ENCODE data around the gene SCFD2.

The SCFD2 gene

DNA sequence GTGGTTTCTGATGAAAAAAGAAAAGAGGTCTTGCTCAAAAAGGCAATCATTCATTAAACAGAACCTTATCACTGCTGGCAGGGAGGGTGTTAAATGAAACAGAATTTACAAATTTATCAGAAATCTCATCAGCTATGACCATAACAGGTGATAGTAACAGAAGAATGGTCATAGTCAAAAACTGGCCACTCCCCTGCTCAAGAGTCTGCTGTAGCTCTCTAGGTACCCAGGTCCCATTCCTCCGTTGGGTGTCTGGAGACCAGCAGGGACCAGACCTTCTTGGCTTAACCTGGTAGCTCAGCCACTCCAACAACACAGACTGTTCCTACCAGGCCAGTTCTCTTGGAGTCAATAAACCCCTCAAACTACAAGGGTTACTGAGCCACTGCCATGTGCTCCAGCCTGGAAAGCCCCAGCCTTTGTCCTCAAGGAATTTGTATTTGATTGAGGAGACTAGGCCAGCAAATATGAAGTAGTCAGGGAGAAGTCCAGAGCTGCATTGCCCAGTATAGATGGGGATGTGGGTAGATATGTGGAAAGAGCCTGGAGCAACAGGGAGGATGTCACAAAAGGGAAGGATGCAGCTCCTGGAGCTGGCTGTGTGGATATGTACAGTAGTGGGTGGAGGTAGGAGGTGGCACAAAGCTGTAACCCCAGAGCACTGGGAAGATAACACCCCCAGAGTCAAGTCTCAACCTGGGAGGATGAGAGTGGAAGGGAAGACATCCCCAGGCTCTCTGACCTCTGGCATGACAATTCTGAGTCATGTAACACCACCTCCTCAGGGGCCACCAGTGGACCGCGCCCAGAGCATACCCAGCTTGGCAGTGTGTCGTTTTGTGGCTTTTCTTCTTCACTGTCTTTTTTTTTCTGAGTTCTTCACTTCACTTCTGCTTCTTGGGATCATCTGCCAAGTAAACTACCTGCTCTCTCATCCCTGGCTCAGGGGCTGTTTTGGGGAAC is 481.9 kb downstream of the SCFD2 start:
- DNase-seq (ENCODE audit: low read depth in 2 of 2): no peak

DNA sequence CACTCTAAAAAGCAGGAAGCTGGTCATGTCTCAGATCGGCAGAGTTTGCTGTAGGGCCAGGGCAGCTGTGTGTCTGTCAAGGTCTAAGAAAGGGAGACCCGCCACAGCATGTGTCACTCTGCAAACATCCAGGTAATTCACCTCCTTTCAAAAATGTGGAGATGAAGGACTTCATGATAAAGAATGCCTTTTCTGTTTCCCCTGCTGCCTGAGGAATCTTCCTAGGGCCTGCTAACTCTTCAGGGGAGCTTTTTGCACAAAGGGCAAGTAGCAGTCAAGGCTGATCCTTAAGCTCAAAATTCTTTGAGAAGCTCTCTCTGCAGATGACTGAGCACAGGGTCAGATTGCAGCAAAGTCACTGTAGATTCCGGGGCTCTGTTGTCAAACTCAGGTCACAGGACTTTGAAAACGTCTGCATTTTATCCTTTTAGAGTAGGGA is 482.7 kb downstream of the SCFD2 start:
- no peak for DNase-seq (ENCODE audit: low read depth in 2 of 2)

DNA sequence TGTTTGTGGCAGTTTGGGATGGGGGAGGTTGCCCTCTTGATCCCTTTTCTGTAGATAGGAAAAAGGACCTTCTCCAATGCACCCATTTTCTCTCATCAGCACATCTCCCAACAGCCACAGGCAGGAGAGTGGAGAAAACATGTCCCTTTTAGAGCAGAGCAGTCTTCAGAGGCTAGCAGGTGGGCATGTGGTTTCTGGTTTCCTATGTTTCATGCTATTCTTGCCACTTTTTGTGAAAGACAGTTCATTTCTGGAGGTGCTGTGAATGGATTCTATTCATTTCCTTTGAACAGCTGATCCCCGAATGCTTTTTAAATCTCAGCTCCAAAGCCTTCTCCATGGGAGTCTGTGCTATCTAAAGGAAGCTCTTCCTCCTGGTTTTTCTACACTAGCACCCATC is 484.9 kb downstream of the SCFD2 start:
- DNase-seq (ENCODE audit: low read depth in 2 of 2): no peak

DNA sequence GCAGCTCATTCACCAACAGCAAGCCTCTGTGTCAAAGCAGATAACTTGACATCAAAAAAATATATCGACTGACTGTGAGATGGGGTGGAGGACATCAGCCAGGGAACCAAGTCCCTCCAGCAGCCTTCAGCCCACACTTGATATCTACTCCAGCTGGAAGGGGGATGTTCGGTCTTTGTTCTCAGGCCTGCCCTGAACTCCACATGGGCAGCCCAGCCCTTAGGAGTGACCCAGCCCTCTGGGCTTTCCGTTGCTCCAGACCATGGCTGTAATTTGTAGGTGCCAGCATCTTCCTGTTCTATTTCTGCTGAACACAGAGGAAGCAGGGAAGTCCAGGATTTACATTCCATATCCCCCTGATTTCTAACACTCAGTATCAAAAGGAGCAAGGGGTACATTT is 486.4 kb downstream of the SCFD2 start:
- DNase-seq (ENCODE audit: low read depth in 2 of 2): no peak

DNA sequence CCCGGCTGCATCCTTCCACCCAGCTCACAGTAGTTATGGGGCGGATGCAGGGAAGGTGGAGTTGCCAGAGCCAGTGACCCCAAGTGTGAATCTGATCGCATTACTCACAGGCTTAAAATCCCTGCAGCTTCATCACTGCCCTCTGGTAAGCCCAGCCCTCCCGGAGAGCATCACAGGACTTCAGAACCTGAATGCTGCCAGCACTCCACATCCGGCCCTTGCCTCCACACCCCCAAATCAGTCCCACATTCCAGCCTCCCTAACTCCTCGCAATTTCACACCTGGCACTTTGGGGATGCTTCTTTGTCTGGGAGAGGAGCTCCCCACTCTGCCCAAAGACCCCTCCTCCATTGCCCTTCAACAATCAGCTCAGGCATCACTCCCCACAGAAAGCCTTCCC is 488.2 kb downstream of the SCFD2 start:
- DNase-seq (ENCODE audit: low read depth in 2 of 2): no peak

DNA sequence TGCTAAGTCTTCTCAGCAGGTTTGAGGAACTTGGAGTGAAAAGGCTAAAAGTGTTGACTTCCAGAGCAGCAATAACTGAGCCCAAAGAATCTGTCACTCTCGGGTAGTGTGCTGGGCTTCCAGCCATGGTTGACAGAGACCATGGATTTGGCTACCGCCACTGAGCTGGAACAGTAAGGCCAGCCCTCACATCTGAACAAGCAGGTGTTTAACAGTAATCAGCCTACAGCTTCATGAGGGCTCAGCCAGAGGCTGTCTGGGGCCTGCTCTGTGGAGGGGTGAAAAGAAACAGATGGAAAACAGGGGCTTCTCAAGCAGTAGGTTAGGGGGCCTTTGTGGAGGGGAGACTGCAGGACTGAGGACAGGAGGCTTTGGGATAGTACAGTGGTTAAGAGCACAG is 488.8 kb downstream of the SCFD2 start:
- no peak for DNase-seq (ENCODE audit: low read depth in 2 of 2)

DNA sequence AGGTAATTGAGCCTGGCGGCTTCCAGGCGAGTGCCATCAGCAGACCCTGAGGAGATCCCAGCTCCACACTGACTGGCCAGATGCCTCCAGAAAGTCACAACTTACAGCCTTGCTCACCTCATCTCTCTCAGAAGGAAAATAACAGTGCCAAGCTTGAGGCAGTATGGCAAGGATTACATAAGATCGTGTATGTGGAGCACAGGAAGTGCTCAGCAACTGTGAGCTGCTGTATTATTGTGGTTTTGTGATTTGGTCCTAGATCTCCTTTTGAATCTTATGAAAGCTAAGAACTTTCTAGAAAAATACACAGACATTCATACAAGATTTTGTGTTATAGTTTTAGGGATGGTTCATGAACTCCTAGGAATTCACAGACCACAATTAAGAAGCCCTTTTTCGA is 489.8 kb downstream of the SCFD2 start:
- DNase-seq (ENCODE audit: low read depth in 2 of 2): no peak

DNA sequence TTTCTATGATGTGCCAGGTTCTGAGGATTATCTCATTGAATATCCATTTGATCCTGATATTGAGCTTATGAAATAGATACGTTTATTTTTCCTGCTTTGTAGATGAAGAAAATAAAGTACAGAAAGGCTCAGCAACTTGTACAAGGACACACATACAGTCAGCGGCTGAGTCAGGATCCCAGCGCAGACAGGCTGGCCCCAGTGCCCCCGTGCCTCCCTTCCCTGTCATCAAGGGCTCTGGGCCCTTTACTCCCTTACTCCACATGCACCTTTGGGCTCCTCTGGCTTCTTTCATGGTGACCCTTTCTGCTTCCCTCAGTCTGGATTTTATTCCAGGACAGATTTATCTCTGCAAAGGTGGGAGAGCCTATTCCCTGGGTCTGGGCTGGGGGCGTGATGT is 490.9 kb downstream of the SCFD2 start:
- DNase-seq (ENCODE audit: low read depth in 2 of 2): no peak

DNA sequence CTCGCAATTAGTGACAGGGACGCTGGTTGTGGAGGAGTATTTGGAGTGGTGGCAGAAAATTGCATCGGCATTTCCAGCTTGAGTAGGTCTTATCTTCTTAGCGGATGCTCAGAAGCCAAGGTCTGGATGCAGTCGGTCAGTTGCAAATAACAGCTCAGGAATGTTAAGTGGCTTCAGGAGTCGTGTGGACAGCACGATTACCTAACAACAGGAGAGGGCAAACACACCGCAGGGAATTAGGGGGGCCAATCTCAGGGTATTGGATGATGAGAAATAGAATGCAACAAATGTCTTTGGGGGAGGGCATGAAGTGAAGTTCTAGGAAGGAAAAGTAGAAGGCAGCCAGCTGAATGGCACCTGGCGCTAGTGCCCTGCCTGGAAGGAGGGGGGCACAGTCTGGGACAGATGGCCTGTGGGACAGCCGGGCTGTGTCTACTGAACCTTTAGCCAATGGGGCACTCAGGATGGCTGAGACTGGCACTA is 492.0 kb downstream of the SCFD2 start:
- no peak for DNase-seq (ENCODE audit: low read depth in 2 of 2)

DNA sequence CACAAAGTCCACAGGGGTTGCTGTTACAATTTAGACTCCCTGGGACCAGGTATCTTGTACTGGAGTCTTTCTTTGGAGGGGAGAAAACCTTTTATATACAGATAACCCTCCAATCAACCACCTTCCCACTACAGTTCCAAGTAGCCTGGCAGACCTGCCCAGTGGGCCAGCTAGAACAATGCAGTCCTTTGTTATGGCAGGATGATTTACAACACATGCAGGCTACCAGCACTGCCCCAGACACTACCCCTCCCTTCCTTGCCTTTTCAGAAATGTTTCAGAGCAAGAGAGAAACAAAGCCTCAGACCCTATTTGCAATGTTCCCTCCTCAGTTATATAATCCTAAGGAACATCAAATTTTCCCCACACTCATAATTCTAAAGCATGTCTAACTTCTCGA is 492.7 kb downstream of the SCFD2 start:
- DNase-seq (ENCODE audit: low read depth in 2 of 2): no peak

DNA sequence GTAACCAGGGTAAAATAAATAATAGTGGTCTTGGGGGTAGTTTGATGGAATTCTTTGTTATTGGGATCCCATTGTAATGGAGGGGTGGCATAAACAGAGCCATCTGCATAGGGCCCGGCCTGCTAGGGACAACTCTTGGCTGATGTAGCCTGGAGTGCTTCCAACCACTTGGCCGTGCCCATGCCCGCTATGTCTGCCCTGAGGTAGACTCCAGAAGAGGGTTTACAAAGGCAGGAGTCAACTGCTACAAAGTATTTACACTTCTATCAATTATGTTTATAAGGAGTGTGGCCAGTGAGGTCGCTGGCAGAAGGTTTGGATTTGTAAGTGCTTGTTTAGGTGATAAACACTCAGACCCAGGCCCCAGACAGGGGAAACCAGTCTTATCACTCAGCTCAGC is 495.6 kb downstream of the SCFD2 start:
- DNase-seq (ENCODE audit: low read depth in 2 of 2): no peak

DNA sequence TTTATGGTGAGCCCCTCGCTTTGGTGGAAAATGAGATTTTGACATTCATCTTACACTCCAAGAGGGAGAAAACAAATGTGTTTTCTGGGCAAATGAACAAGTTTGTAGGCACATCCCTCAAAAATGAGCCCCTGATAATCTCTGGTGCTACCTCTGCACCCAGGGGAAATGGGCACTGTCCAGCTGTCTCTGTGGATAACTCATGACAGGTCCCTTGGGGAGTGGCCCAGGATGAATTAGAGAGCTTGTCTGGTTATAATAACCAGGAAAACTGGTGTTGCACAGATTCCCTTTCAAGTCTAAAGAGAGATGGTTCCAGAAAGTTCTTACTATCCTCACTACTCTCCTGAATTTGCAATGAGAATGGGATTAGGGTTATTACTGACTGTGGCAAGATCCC is 496.2 kb downstream of the SCFD2 start:
- no peak for DNase-seq (ENCODE audit: low read depth in 2 of 2)

DNA sequence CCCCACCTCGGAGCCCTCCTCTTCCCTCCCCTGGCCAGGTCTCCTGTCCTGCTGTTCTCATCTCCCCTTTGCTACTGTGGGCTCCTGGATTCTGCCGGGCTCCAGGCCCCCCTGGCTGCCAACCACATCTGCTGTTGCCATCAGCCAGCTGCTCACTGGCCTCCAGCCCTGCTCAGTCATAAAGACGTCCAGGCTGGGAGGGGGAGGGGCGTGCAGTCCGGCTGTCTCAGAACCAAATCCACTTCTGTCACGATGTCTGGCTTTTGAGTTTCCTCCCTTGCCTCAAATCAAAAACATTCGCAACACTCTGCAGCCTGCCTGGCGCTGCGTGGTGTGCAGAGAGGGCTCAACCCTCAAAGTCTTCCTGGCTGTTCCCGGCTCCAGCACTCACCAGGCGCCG is 496.7 kb downstream of the SCFD2 start:
- DNase-seq (ENCODE audit: low read depth in 2 of 2): no peak

DNA sequence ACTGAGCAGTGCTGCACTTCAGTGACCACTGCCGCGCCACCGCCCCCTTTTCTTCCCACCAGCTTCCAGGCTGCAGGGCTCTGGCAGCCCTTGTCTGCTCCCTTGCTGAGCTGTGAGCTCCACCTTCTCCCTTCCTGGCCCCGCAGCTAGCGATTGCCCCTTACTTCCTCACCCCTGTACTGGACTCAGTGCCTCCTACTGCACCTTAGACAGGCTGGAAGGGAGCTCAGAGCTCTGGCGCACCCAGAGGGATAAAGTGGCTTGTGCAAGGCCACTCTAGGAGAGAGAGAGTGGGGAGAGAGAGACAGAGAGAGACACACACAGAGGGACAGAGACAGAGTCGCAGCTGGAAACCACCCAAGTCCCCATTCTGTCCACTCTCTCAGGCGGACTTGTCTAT is 497.7 kb downstream of the SCFD2 start:
- DNase-seq (ENCODE audit: low read depth in 2 of 2): no peak

DNA sequence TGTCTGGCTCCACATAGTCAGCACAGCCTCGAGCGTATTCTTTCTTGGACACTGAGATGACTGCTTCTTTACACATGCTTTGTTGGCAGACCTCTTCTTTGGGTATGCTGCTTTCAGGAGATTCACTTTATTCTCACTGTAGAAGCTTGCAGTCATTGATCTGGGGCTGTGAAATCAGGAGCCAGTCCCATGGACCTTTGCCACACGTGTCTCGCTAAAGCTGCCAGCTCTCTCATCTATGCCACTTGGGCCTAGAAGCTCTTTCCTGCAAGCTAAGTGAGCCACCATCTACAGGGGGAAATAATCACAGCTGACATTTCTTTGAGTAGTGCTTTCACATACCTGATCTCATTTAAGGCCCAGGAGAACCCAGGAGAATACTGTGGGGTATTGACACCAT is 498.7 kb downstream of the SCFD2 start:
- no peak for DNase-seq (ENCODE audit: low read depth in 2 of 2)

DNA sequence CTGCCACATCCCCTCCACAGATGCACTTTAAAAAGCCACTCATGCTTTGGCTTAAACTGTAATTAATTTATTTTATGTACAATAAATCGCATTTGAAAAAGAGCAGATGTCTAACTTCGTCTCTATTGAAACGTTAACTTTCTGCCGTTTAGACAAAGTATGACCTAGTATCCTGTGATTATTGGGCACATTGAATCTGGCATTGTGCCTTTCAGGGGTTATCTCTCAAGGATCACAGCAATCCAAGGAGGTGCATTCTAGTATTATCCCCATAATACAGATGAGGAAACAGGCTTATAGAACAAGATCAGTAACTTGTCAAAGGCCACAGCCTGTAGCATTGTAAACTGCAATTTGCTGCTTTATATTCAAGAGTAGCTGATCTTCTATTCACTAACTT is 499.1 kb downstream of the SCFD2 start:
- no peak for DNase-seq (ENCODE audit: low read depth in 2 of 2)

DNA sequence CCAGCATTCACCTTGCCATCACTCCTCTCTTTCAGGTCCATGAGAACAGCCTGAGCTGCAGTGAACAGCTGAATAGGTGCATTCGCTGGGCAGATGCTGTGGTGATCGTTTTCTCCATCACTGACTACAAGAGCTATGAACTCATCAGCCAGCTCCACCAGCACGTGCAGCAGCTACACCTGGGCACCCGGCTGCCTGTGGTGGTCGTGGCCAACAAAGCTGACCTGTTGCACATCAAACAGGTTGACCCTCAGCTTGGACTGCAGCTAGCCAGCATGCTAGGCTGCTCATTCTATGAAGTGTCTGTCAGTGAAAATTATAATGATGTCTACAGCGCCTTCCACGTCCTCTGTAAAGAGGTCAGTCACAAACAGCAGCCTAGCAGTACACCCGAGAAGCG is 500.6 kb downstream of the SCFD2 start:
- DNase-seq (ENCODE audit: low read depth in 2 of 2): no peak

DNA sequence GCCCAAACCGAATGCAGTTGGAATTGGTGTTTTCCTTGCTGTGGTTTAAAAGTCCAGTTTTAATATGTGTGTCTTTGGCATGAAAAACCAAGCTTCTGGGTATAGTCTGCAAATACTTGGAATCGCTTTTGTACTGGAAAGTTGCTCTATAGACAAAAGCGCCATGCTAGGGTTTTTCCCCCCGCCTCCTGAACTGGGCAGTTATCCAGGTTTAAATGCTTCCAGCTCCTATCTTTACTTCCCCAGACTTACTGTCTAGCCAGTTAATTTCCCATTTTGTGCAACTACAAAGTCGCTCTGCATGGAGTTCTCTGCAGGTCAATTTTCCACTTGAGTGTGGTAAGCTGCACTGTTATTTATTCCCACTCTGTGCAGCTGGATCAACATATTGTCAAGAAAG is 501.1 kb downstream of the SCFD2 start:
- no peak for DNase-seq (ENCODE audit: low read depth in 2 of 2)

DNA sequence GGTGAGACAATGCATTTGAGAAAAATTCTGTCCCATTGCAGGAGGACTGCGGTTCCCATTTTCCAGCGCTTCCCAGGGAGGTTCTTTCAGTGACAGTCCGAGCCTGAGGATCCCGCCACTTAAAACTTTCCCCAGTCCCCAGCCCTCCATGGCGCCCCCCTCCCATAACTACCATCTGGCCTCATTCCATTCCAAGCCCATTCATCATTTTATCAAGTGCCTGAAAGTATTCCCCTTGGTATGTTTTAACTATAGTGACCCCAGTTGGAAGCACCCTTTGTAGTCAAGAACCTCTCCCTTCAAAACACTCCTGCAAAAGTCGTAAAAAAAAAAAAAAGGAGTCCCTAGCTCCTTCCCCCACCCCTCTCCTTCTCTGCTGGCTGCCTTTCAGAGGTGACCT is 502.5 kb downstream of the SCFD2 start:
- no peak for DNase-seq (ENCODE audit: low read depth in 2 of 2)

DNA sequence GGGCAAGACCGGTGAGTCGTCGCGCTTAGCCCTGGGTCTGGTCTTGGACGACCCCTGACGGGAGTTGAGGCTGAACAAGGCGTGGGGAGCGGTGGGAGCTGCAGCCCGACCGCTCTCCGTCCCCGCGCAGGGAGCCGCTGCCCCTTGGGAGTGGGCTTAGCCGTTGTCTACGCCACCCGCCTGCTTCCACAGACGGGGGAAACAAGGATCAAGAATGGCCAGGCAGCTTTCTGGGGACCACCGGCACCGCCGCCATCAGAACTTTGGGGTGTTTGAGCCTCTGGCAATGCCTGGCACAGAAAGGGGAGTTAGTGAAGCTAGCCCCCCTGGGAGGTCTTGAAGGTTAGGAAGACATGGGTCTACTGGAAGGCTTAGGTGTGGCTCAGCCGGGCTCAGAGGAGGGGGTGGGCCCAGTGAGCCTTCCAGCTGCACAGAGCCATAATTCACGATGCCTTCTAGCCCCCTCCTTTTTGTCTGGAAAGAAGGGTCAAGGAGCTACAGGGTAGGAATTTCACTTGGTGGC is 503.2 kb downstream of the SCFD2 start:
- DNase-seq (ENCODE audit: low read depth in 2 of 2): no peak

DNA sequence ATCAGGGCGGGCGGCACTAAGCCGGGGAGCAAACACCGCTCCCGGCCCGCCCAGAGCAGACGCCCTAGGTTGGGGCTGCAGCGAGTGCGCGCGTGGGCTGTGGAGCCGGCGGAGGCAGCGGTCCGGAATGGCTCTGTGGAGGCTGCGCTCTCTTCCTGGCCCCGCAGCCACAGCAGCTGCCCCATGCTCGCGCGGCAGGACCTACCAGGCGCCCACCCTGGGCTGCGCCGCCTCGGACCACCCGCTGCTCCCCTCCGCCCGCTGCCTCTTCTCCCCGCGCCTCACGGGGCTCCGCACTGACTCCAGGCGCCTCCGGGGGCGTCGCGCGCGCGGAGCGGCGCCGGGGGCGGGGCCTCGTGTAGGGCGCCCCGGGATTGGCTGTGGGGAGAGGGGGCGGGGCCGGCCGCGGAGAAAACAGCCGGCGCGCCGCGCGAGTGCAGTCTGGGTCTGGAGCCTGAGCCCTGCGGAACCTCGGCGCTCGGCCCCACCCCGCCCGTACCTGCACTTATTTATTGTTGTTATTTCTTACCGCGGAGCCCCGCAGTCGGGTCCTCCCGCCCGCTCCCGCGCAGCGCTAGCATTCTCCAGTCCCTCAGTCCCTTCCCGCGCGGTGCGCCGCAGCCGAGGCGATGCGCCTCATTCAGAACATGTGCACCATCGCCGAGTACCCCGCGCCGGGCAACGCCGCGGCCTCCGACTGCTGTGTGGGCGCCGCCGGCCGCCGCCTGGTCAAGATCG is 503.8 kb downstream of the SCFD2 start, which contains the start of gene RASL11B:
Gene RASL11B, plus strand, starts transcription at position 439 of the 738 bp plus-strand sequence. Its CDS starts 191 bp downstream, at position 630.
- peak; percentile 59 to 70 for DNase-seq (ENCODE audit: low read depth in 2 of 2)

DNA sequence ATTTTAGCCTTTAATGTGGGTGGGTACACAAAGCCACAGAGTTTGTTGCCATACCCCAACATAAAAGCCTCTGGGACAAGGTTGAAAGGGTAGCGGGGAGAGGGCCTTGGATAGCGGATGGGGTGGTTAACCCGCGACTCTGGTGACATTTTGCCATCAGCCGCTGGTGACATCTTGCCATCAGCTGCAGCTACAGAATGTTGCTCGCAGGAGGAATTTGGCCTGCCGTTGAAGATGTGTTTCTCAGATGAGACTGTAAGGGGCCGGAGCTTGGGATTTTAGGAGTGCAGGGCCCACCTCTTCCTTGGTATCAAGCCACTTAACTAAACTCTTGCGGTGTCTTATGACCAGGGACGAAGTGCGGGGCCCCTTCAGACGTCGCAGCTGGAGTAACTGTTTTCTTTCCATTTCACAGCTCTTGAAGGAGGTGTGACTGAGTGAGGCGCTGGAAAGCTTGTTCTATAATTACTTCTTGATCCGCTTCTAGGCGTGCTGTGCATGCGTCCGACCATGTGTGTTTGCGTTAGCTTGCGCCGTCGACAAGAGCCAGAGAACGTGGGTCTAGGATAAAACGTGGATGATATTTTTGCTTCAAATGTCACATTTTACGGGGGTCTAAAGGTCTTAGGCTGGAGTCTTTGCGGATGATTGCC is 504.6 kb downstream of the SCFD2 start:
- DNase-seq (ENCODE audit: low read depth in 2 of 2): no peak

All from stimulated activated CD8-positive, alpha-beta memory T cell treated with anti-CD3 and anti-CD28 coated beads, Interleukin-2, amount 100 ng/mL, for 1 hour (primary cell).